ENCODE results near the gene MKI67. TPM values are rescaled to one million over a fixed set of nuclear protein-coding genes. Genes with fewer than 3 reads are reported as not detected.
A peak's percentile ranks its signal among the peaks of the same experiment; 100 is the strongest.

Gene MKI67
- total RNA-seq, 4 donors from 2014 or later = 14.3 to 50.8 (median 26.1) TPM

- TF ChIP-seq POLR2A (IDR thresholded peaks at IDR 0.05) (no peak), CTCF (IDR thresholded peaks at IDR 0.05) (no peak)
- Histone ChIP-seq H3K27me3 (peaks cover 0 to 75% (median 0%) of the 10 kb centered on the region in 4 donors), H3K9me3 (no peaks in the 10 kb centered on the region), H3K4me1 (peaks cover 0 to 14% (median 10%) of the 10 kb centered on the region in 3 donors), H3K36me3 (no peaks in the 10 kb centered on the region), H3K27ac (no peak overlapping the region), H3K4me3 (no peak overlapping the region)
- no peak for DNase-seq
- 49 to 69% methylated on average over 9 to 10 of the region's 13 CpGs for WGBS, 2 donors
- intact Hi-C loops (cut with DNase I) = loop anchor here (5.0 kb wide), 1 partner anchor 76 kb away; no protein-coding TSS in a partner anchor
Measured at GRCh38 chr10:128152741-128153580, 26.7 kb upstream of the MKI67 start.

- intact Hi-C loops (cut with DNase I) = loop anchor here (5.0 kb wide), 1 partner anchor 74 kb away; no protein-coding TSS in a partner anchor
Measured at GRCh38 chr10:128151031-128151430, 24.8 kb upstream of the MKI67 start.

GRCh38 chr10:128150561-128150960 is 24.3 kb upstream of the MKI67 start:
- H3K4me3 ChIP-seq = peak overlapping the region in 3 of 4 donors; percentile 42 to 65 (median 49)
- intact Hi-C loops (cut with DNase I) = loop anchor here (5.0 kb wide), 1 partner anchor 73 kb away; no protein-coding TSS in a partner anchor

More at GRCh38 chr10:128151031-128151430, 24.8 kb upstream of the MKI67 start:
- TF ChIP-seq CTCF (IDR thresholded peaks at IDR 0.05) (no peak), POLR2A (IDR thresholded peaks at IDR 0.05) (no peak)
- Histone ChIP-seq H3K36me3 (no peaks in the 10 kb centered on the region), H3K4me1 (peaks cover 0 to 14% (median 10%) of the 10 kb centered on the region in 3 donors), H3K27ac (no peak overlapping the region), H3K27me3 (peaks cover 0 to 73% (median 0%) of the 10 kb centered on the region in 4 donors), H3K4me3 (no peak overlapping the region), H3K9me3 (no peaks in the 10 kb centered on the region)
- 83 to 90% methylated on average over 8 of the region's 8 CpGs for WGBS, 2 donors
- DNase-seq = no peak

GRCh38 chr10:128150045-128150493 is 23.8 kb upstream of the MKI67 start:
- TF ChIP-seq POLR2A (IDR thresholded peaks at IDR 0.05) (no peak), CTCF (IDR thresholded peaks at IDR 0.05) (peak; percentile 74 to 96 (median 87))
- Histone ChIP-seq H3K27ac (no peak overlapping the region), H3K27me3 (peaks cover 0 to 66% (median 0%) of the 10 kb centered on the region in 4 donors), H3K9me3 (no peaks in the 10 kb centered on the region), H3K4me3 (peak overlapping the region; percentile 30 to 65 (median 46)), H3K4me1 (peaks cover 0 to 14% (median 10%) of the 10 kb centered on the region in 3 donors), H3K36me3 (no peaks in the 10 kb centered on the region)
- DNase-seq = no peak
- WGBS, 2 donors = 0 to 4% methylated on average over 4 to 13 of the region's 53 CpGs
- intact Hi-C loops (cut with DNase I) = loop anchor here (5.0 kb wide), 1 partner anchor 73 kb away; no protein-coding TSS in a partner anchor

More at GRCh38 chr10:128150561-128150960, 24.3 kb upstream of the MKI67 start:
- Histone ChIP-seq H3K4me1 (peaks cover 0 to 14% (median 10%) of the 10 kb centered on the region in 3 donors), H3K9me3 (no peaks in the 10 kb centered on the region), H3K27me3 (peaks cover 0 to 71% (median 0%) of the 10 kb centered on the region in 4 donors), H3K36me3 (no peaks in the 10 kb centered on the region), H3K27ac (no peak overlapping the region)
- TF ChIP-seq POLR2A (IDR thresholded peaks at IDR 0.05) = no peak
- no peak for TF ChIP-seq CTCF (IDR thresholded peaks at IDR 0.05)
- WGBS, 2 donors = 42 to 66% methylated on average over 9 to 19 of the region's 20 CpGs
- DNase-seq = no peak
